M059J (cell line): ENCODE data around the gene UBE2Z. TPM values are rescaled to one million over a fixed set of nuclear protein-coding genes. Genes with fewer than 3 reads are reported as not detected.

Experiments
- DNase-seq: peaks from one replicate; pipeline ENCODE4 v3.0.0-alpha.2; 2012; ENCODE audit warnings: low read depth
- total RNA-seq: library from RNA; depleted of rRNA; stranded (reverse); fragments of >200 nt; shearing (Covaris generic); gene quantifications from 2 replicates; pipeline ENCODE4 v1.2.3, GENCODE V29; 2014; rRNA removed

Gene UBE2Z
- total RNA-seq, 1 experiment from 2014 or later: 89.1 TPM

GRCh38 chr17:48960834-48961515 is 52.8 kb downstream of the UBE2Z start:
- no peak for DNase-seq

- peak; percentile 78 for DNase-seq
These were observed 53.5 kb downstream of the UBE2Z start for GRCh38 chr17:48961516-48962233.

- no peak for DNase-seq
These were observed 62.0 kb downstream of the UBE2Z start for GRCh38 chr17:48970224-48970623.

- DNase-seq: no peak
These were observed 62.9 kb downstream of the UBE2Z start for GRCh38 chr17:48970865-48971687.

GRCh38 chr17:48972749-48973097 is 64.5 kb downstream of the UBE2Z start:
- no peak for DNase-seq

GRCh38 chr17:48973806-48974205 is 65.6 kb downstream of the UBE2Z start:
- DNase-seq: no peak

Other genes with a start within 250 kb of the UBE2Z start
- not detected in 2 replicates for gene PRAC1, start 185.9 kb upstream of the UBE2Z start, total RNA-seq
- gene PRAC2, start 185.2 kb upstream of the UBE2Z start, total RNA-seq: not detected in 2 replicates
- gene HOXB13, start 179.7 kb upstream of the UBE2Z start, total RNA-seq: 5.0 and 6.6 TPM in 2 replicates
- gene TTLL6, start 91.2 kb upstream of the UBE2Z start, total RNA-seq: 0.07 and 0.20 TPM in 2 replicates
- gene CALCOCO2, start 77.4 kb upstream of the UBE2Z start, total RNA-seq: 48.9 and 65.2 TPM in 2 replicates
- 135 and 313 TPM in 2 replicates for gene ATP5MC1, start 15.6 kb upstream of the UBE2Z start, total RNA-seq
- 58.4 and 83.4 TPM in 2 replicates for gene SNF8, start 36.4 kb downstream of the UBE2Z start, total RNA-seq
- gene GIP, start 60.2 kb downstream of the UBE2Z start, total RNA-seq: not detected in 2 replicates
- 0.22 and 1.6 TPM in 2 replicates for gene IGF2BP1, start 89.0 kb downstream of the UBE2Z start, total RNA-seq
- not detected in 2 replicates for gene B4GALNT2, start 224.4 kb downstream of the UBE2Z start, total RNA-seq